Endothelial cell of umbilical vein (primary cell): ENCODE results near the gene ULK1.

Source experiments
- EZH2 ChIP-seq: IDR thresholded peaks from 2 replicates; pipeline ENCODE4 v1.6.1; 2012; ENCODE audit warnings: borderline replicate concordance, low read depth, mild to moderate bottlenecking, moderate library complexity, low read length, inconsistent platforms; ENCODE audit not compliant: severe bottlenecking
- JUN ChIP-seq: IDR thresholded peaks from 2 replicates; pipeline ENCODE4 v1.6.1; 2011; ENCODE audit warnings: borderline replicate concordance, low read depth; ENCODE audit not compliant: insufficient read length, insufficient read depth
- MYC ChIP-seq: IDR thresholded peaks from one replicate; pipeline ENCODE4 v1.6.1; 2011; ENCODE audit warnings: mild to moderate bottlenecking, low read depth, low read length
- POLR2A ChIP-seq: IDR thresholded peaks from 2 replicates; pipeline ENCODE4 v1.6.1; 2012; ENCODE audit warnings: low read depth, mild to moderate bottlenecking, control low read depth, low read length
- POLR2AphosphoS5 ChIP-seq: IDR thresholded peaks from 2 replicates; pipeline ENCODE4 v1.6.1; 2012; ENCODE audit warnings: low read depth, mild to moderate bottlenecking, control low read depth, low read length, moderate library complexity; ENCODE audit not compliant: insufficient read depth
- TF ChIP-seq, protein P1 (sequence below), 2 donors: IDR thresholded peaks; 1 replicate in 1 of 2; 2 replicates in 1 of 2; pipeline ENCODE4 v1.5.1; 2011; ENCODE audit warnings: low read length in 2 of 2, mild to moderate bottlenecking in 2 of 2, moderate library complexity in 2 of 2, control low read depth in 1 of 2, inconsistent platforms in 1 of 2, low read depth in 1 of 2; ENCODE audit not compliant: insufficient read depth in 1 of 2; ENCODE audit errors: extremely low read depth in 1 of 2
- TF ChIP-seq, protein P2 (sequence below): IDR thresholded peaks from 2 replicates; pipeline ENCODE4 v1.6.1; 2011; ENCODE audit not compliant: insufficient read depth, insufficient read length

DNA sequence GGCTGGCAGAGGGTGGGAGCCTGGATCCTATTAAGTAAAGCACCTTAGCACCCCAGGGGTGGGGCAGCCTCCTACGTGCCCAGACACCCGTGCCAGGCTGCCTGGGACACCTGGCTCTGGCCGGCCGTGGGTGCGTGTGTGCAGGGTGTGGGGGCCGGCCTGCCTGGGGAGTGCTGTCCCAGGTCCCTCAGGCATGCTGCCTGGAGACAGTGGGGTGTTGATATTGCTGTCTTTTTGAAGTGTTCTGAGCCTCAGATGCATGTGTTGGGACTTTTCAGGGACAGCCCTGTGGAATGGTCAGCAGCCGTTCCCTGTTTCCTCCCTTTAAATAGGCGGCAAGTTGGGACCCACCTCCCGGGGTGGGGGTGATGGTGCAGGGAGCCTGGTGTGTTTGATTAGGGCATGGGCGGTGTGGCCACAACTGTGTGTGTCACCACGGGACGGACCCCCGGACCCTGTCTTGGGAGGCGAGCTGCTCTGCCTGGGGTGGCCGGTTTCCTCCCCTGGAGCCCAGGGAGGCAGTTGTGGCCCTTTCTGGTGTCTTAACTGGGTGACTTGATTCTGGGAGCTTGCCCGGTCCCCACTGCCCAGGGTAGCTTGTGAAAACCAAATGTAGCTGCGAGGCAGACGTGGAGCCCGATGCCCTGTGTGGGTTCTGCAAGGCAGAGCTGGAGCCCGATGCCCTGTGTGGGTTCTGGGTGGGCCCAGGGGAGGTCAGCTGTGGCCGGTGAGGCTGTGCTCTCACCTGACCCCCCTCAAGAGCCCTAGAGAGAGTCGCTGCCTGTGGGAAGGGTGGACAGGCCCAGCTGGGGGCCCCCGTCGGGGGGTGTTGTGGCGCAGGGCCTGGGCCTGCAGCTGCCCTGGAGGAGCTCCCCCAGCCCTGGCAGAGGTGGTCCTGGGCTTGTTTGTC lies 8.2 kb downstream of the ULK1 start:
- TF ChIP-seq JUN (no peak), POLR2A (no peak), EZH2 (no peak), POLR2AphosphoS5 (no peak), MYC (no peak)
- TF ChIP-seq, protein P1, sequence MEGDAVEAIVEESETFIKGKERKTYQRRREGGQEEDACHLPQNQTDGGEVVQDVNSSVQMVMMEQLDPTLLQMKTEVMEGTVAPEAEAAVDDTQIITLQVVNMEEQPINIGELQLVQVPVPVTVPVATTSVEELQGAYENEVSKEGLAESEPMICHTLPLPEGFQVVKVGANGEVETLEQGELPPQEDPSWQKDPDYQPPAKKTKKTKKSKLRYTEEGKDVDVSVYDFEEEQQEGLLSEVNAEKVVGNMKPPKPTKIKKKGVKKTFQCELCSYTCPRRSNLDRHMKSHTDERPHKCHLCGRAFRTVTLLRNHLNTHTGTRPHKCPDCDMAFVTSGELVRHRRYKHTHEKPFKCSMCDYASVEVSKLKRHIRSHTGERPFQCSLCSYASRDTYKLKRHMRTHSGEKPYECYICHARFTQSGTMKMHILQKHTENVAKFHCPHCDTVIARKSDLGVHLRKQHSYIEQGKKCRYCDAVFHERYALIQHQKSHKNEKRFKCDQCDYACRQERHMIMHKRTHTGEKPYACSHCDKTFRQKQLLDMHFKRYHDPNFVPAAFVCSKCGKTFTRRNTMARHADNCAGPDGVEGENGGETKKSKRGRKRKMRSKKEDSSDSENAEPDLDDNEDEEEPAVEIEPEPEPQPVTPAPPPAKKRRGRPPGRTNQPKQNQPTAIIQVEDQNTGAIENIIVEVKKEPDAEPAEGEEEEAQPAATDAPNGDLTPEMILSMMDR (IDR thresholded peaks at IDR 0.05; ENCODE audit: extremely low read depth in 1 of 2, insufficient read depth in 1 of 2, low read depth in 1 of 2, low read length in 2 of 2): no peak
- TF ChIP-seq, protein P2, sequence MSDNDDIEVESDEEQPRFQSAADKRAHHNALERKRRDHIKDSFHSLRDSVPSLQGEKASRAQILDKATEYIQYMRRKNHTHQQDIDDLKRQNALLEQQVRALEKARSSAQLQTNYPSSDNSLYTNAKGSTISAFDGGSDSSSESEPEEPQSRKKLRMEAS: no peak
